ENCODE results near the gene RHBDD1. TPM values are rescaled to one million over a fixed set of nuclear protein-coding genes. Genes with fewer than 3 reads are reported as not detected.

Gene RHBDD1
- total RNA-seq, 1 donor from 2014 or later: 34.9 TPM

DNA sequence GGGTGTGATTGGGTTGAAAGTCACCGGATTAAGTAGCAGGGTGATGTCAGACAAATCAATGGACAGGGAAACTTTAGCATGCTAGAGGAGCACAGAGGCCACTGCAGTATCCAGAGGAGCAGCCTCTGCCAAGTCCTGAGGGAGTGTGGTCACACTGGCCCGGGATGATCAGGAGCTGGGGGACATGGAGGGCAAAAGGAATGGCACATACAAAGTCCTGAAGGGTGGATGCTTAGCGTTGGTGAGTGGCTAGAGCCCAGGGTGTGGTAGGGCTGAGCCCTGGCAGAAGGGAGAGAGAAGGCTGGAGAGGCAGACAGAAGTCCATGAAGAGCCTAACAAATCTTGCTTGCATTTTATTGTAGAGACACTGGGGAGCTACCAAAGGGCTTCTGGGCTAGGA, 58.9 kb downstream of the RHBDD1 start:
- no peaks in the 10 kb centered on the region for H3K9me3 Mint-ChIP-seq
- no peak overlapping the region for H3K27ac Mint-ChIP-seq
- DNase-seq (ENCODE audit: extremely low spot score, unreplicated experiment): no peak
- no peak overlapping the region for H3K4me3 Mint-ChIP-seq
- no peaks in the 10 kb centered on the region for H3K4me1 Mint-ChIP-seq (ENCODE audit: unreplicated experiment)
- TF ChIP-seq, protein P1, sequence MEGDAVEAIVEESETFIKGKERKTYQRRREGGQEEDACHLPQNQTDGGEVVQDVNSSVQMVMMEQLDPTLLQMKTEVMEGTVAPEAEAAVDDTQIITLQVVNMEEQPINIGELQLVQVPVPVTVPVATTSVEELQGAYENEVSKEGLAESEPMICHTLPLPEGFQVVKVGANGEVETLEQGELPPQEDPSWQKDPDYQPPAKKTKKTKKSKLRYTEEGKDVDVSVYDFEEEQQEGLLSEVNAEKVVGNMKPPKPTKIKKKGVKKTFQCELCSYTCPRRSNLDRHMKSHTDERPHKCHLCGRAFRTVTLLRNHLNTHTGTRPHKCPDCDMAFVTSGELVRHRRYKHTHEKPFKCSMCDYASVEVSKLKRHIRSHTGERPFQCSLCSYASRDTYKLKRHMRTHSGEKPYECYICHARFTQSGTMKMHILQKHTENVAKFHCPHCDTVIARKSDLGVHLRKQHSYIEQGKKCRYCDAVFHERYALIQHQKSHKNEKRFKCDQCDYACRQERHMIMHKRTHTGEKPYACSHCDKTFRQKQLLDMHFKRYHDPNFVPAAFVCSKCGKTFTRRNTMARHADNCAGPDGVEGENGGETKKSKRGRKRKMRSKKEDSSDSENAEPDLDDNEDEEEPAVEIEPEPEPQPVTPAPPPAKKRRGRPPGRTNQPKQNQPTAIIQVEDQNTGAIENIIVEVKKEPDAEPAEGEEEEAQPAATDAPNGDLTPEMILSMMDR (conservative IDR thresholded peaks at IDR 0.05): no peak
- no peaks in the 10 kb centered on the region for H3K27me3 Mint-ChIP-seq
- H3K36me3 Mint-ChIP-seq: peaks cover 10% of the 10 kb centered on the region

DNA sequence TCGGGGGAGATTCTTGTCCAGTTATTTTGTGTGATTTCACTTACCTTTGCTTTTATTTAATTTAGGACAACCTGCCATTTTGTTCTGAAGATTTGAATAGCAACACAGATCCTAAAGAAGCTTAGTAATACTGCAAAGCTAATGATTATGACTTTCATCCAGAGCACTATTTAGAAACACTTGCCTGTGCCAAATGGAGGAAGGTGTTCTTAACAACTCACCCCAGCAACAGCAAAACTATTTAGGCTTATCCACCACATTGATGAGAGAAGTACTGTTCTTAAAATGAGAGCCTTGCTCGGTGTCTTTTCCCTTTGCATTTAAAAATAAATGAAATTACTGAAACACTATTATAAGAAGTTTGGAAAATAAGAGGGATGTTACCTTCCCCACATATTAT, 59.7 kb downstream of the RHBDD1 start:
- Mint-ChIP-seq H3K4me3 (no peak overlapping the region), H3K27ac (no peak overlapping the region), H3K4me1 (ENCODE audit: unreplicated experiment) (no peaks in the 10 kb centered on the region), H3K27me3 (no peaks in the 10 kb centered on the region), H3K9me3 (no peaks in the 10 kb centered on the region), H3K36me3 (peaks cover 10% of the 10 kb centered on the region)
- TF ChIP-seq, protein P1 (conservative IDR thresholded peaks at IDR 0.05): no peak
- no peak for DNase-seq (ENCODE audit: extremely low spot score, unreplicated experiment)

DNA sequence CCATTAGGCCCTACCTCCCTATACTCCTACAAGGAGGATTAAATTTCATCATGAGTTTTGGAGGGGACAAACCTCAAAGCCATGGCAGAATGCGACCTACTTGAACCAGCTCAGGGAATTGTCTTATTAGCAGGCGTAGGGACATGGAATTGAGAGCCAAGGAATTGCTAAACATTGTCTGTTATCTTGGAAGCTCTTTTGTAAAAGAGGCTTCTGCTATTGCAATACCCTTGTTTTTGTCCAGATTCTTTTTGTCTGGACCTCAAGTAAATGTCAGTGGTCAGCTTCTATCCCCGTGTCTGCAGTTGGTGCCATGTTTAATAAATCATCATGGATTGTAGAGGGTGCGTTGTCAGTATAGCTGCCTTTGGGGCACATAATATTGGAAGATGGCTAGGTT, 62.3 kb downstream of the RHBDD1 start:
- no peak overlapping the region for H3K27ac Mint-ChIP-seq
- DNase-seq (ENCODE audit: extremely low spot score, unreplicated experiment): no peak
- H3K4me1 Mint-ChIP-seq (ENCODE audit: unreplicated experiment): no peaks in the 10 kb centered on the region
- no peaks in the 10 kb centered on the region for H3K9me3 Mint-ChIP-seq
- no peak overlapping the region for H3K4me3 Mint-ChIP-seq
- TF ChIP-seq, protein P1 (conservative IDR thresholded peaks at IDR 0.05): no peak
- peaks cover 12% of the 10 kb centered on the region for H3K36me3 Mint-ChIP-seq
- no peaks in the 10 kb centered on the region for H3K27me3 Mint-ChIP-seq

DNA sequence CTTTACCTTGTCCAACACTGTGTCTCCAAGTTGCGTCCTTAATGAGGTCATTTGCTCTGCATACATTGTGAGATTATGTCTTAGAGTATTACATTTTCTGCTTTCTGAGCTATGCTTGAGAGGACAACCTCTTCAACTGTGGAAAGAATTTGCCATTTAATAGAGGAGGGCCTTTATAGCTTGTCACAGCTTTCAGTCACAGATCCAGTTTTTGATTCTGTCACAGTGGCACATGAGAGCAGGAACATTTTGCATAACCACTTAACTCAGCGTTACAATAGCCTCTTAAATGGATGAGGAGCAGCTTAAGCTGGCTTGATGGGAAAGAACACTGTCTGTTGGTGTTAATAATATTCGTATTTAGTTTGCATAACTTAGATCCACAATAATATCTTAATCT, 63.0 kb downstream of the RHBDD1 start:
- Mint-ChIP-seq H3K36me3 (peaks cover 17% of the 10 kb centered on the region), H3K4me3 (no peak overlapping the region), H3K4me1 (ENCODE audit: unreplicated experiment) (no peaks in the 10 kb centered on the region), H3K27me3 (no peaks in the 10 kb centered on the region), H3K9me3 (no peaks in the 10 kb centered on the region), H3K27ac (no peak overlapping the region)
- TF ChIP-seq, protein P1 (conservative IDR thresholded peaks at IDR 0.05): no peak
- no peak for DNase-seq (ENCODE audit: extremely low spot score, unreplicated experiment)

DNA sequence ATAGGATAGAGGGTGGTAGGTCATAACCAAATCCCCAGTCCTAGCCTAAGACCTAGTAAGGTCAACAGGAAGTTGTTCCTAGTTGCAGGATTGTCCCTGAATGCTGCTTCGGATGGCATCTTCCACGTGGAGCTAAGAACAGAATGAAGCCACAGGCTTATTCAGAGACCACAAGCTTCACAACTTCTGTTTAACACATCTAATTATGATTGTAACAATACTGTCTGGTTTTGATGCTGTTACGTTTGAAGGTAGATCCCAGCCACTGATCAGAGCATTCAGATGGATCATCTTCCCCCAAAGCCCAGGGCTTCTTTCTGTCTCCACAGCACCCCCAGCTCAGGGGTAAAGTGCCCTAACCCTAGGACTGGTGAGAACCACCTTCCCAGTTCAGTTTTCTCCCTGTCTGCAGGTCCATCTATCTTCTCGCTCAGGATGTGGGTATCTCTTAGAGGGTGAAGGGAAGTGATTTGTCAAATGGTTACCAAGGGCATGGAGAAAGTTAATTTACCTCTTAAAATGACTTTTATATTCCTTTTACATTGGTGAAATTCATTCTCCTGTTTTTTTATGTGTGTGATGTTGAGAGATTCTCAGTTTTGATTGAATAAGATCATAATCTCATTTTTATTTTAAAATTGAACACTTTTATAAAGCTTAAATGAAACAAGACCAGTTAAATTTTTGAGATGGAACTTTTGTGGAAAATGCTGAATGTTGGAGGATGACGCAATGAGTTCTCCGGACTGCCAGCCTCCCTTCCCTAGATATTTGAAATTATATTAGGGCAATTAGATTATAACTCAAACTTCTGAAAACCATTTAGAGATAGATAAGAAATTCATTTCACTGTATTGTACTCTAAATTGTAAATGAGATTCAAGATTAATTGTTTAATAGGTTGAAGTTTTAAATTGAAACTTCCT, 66.5 kb downstream of the RHBDD1 start:
- no peaks in the 10 kb centered on the region for H3K27me3 Mint-ChIP-seq
- H3K9me3 Mint-ChIP-seq: no peaks in the 10 kb centered on the region
- DNase-seq (ENCODE audit: extremely low spot score, unreplicated experiment): no peak
- no peaks in the 10 kb centered on the region for H3K4me1 Mint-ChIP-seq (ENCODE audit: unreplicated experiment)
- H3K36me3 Mint-ChIP-seq: peaks cover 17% of the 10 kb centered on the region
- H3K4me3 Mint-ChIP-seq: no peak overlapping the region
- H3K27ac Mint-ChIP-seq: no peak overlapping the region
- TF ChIP-seq, protein P1 (conservative IDR thresholded peaks at IDR 0.05): no peak
